Stimulated activated CD8-positive, alpha-beta memory T cell treated with anti-CD3 and anti-CD28 coated beads, Interleukin-15, amount 100 ng/mL, for 4 hours (primary cell): ENCODE results near the gene SLIT3.

Source experiments
- DNase-seq, 2 donors: peaks; one replicate each; pipeline ENCODE4 v3.0.0-alpha.2; 2020; ENCODE audit warnings: low read depth in 2 of 2

The SLIT3 gene

DNA sequence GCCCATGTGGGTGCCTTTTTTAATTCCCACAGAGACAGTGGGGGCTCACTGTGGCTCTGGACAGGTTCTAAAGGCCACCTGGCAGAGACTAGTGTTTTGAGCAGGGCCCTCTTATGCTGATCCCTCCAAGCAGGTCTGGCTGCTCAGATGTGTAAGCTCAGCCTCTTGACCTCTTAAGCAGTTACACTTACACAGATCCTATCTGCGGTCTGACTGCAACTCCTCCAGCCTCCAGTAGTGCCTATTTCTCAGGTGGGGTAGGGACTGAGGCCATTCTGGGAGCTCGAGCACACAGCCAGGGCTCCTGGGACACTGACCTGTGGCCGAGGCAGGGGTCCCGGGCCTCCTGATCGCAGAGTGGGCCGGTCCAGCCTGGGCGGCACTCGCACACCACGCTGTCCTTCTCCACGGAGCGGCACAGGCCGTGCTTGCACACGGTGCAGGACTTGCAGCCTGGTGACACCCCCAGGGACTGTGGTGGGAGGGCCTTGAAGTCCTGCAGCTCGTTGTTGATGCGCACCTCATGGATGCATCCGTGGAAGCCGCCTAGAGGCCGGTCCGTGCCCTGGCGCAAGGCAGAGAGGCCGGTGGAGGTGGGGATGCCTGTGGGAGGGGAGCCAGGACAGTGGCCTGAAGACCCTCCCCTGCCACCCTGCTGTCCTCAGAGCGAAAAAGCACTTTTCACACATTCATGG, 629.9 kb downstream of the SLIT3 start:
- no peak for DNase-seq

DNA sequence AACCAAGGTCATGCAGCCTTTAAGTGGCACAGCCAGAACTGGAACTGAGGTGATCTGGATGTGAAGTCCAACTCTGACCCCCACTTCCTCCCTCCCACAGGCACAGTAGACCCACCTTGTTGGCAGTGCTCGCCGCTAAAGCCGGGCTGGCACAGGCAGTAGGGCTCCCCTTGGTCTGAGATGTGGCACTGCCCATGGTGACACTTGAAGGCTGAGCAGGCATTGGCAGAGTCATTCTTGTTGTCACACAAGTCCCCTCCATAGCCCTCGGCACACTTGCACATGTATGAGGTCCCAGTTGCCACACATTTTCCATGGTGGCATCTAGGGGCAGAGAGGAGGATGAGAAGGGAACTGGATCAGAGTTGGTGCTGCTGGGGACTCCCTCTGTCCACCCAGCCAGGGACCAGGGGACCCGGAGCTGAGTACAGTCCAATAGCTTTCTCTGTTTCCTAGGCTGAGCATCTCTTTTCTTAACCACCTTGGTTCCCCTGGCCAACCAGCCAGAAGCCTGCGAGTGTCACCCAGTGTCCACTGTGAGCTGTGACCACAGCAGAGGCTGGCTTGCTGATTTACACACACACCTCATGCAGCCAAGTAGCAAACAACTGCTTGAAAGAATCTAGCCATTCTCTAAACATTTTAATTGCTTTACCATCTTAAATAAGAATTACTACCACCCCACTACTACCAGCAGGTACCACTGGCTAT, 631.1 kb downstream of the SLIT3 start:
- no peak for DNase-seq

DNA sequence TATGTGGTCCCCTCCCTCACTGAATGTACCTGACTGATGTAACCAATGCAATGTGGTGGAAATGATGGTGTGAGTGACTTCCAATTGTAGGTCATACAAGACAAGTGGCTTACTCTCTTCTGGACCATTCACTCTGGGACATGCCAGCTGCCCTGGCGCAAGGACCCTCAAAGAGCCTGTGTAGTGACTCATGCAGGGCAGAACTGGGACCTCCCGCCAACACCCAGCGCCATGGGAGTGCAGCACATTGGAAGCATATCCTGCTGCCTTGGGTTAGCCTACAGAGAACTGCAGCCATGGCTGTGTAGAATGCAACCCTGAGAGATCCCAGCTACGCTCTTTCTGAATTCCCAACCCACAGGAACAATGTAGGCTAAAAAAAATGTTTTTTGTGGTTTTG, 631.8 kb downstream of the SLIT3 start:
- no peak for DNase-seq

DNA sequence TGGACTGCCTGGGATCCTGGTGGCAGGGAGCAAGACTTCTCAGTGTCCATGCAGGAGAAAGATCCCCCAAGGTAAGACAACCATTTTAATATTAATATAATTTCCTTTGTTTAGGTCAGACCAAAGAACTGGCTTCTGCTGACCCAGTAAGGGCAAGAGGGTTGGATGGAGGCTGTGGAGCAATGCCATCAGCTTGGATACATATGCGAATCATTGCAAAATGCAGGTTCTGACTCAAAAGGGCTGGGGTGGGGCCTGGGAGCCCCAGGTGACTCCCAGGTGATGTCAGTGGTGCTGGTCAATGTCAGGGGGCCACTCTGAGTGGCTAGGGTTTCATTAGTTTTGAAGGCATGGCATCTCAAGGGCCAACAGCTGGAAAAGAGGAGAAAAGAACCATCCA, 632.9 kb downstream of the SLIT3 start:
- no peak for DNase-seq

DNA sequence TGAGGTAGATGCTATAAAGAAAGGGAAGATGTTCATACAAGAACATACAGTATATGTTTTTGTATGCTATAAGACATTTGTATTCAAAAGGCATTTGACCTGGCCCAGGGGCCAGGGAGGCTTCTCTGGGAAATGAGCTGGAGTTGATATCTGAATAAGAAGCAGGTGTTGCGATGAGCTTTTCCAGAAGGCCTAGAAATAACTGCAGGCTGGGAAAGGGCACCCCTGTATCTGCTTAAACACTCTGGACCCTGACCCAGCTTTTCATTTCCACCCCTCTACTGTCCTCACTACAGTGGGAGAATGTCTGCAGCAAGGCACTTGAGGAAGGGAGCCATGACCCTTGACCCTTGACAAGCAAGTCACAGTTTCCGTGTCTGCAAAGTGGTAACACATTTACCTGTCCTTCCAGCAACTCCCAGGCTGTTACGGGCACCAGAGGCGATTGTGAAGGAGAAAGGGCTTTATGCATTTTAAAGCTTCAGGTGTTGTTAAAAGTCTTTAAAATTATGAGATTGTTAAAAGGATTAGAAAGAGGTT, 633.6 kb downstream of the SLIT3 start:
- DNase-seq = no peak

DNA sequence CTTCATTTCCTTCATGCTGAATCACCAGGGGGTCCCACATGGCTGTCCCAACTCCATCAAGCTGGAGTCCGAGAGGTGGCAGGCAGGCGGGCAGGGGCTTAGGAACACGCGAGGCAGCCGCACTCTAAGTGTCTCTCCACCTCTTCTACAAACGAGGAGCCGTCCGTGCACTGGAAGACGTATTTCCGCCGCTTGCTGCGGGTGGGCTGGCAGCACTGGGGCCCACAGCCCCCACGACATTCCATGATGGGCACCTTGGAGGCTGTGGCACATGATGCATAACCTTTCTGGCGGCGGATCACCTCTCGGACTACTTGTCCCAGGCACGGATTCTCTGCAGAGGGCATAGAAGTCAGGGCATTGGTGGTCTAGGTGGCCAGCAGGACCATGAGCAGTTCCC, 634.6 kb downstream of the SLIT3 start:
- no peak for DNase-seq

DNA sequence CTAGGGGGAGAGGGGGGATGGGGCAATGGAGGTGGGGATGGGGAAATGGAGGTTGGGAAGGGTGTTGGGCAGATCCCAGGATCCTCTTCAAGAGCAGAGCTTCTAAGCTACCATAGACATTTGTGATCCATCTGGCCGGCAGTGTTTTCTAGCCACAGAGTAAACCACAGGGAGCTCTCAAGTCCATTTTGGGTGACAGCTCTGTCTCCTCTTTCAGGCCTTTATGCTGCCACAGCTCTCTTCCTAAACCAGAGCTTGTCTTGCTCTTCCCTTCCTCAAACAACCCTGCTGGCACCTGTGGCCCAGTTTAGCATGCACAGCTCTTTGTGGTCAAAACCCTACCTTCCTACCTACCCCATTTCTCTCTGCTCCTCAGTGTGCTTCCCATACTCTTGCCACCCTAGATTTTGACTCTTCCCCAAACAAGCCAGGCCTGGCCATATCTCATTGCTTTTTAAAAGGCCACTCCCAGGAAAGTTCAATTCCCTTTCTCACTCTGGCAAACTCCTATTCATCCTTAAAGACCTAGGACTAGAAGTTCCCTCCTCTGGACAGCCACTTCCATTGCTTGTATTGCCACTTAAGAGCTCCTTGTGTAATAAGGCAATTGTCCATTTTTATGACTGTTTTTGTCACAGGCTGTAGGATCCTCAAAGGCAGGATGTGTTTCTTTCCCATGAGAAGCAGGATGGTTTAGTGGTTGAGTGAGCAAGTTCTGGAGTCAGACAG, 637.5 kb downstream of the SLIT3 start:
- no peak for DNase-seq

DNA sequence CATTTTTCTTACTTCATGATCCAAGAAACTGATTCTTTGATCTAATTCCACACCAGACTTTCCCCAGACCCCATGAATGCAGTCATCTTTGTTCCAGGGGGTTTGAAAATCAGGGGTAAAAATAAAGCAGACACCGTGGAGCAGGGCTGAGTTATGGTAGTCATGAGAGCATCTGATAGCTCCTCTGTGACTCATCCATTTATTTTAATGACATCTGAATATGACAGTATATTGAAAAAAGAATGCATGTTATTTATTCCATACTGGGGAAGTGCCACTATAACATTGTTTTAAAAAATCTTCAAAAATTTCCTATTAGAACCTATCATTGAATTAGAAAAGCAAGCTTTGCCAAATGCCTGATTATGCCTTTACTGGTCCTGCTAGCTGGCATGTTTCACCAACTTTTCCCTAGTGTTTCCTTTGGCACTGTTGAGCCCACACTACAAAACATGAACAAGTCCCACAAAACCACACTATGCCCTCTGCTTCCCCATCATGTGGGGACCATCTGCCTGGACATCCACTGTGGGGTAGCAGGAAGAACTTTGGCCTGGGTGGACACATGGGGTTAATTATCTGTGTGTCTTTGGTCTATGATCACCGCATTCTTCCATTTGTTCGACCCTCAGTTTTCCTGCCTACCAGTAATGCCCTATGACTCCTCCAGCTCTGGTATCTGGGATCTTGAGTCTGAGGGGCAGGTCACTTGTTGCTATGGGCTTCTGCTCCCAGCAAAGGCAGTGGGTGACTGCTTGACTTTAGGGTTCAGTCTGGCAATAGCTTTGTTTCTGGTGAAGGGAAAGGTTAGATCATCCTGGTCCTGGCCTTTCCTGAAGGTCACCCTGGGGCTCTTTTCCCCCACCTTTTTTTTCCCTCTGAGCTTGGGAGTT, 639.1 kb downstream of the SLIT3 start:
- DNase-seq = no peak

DNA sequence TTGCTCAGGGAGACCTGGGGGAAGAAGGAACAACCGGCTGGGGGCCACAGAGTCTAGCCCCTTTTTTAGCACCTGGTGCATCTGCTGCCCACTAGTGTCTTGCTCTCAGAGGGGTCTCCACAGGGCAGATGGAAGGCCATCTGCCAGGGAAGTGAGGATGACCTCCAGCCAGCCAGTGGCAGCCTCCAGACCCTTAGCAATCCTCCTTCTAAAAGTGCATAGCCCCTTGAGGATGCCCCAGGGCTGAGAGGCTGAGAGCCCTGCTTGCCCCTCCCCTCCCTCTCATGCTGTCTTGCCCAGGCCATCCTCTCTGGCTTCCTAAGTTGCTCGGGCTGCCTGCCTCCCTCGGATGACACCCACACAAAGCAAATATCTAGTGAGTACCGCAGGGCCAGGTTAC, 640.2 kb downstream of the SLIT3 start:
- DNase-seq = no peak

DNA sequence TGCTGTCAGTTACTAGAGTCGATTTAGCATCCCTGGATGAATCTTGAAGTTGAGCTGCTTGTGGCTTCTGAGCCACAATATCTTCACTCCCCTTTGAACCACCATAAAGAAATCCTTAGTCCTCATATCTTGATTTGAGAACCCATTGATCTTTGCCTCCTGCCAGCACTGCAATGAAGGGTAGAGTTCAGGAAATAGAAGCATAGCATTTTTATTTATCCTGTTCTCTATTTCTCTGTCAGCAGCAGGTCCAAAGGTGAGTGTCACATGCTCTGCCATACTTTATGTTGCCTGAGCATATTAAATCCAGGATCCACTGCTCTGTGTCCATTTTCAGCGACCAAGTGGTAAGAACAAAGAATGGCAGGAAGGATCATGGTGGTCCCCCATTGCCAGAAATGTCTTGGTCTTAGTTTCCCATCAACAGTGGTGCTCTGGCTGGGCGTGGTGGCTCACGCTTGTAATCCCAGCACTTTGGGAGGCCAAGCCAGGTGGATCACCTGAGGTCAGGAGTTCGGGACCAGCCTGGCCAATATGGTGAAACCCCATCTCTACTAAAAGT, 641.6 kb downstream of the SLIT3 start:
- DNase-seq = no peak

DNA sequence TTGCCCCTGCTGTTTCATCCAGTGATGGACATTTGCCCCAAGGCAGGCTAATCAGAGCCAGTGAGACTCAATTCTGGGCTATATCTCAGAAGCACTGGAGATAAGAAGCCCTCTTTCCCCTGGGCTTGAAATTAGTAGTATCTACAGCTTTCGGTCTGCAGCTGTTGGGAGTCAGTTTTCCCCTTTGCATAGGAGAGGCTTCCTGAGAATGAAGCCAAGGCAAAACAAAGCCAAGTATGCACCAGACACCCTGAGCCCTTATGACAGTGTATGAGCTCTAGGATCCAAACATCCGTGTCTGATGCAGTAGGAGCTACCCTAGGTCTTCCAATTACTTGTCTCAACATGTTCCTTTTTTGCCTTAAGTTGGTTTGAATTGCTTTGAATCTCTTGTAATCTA, 642.5 kb downstream of the SLIT3 start:
- no peak for DNase-seq

DNA sequence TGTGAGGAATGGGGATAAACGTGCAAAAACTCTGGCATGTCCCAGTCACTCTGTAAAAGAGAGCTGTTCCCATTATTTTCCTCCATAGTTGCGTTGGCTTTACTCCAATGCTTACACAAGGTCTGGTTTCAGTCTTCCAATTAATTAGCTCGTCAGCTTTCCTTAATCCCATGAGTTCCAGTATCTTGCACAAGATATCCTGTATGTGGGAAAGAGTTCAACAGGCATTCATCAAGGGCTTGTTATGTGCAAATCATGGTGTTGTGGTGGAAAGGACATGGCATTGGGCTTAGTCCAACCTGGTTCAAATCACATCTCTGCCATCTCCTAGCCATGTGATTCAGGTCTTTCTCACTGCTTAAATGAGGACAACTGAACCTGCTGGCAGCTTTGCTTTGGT, 644.3 kb downstream of the SLIT3 start:
- no peak for DNase-seq

DNA sequence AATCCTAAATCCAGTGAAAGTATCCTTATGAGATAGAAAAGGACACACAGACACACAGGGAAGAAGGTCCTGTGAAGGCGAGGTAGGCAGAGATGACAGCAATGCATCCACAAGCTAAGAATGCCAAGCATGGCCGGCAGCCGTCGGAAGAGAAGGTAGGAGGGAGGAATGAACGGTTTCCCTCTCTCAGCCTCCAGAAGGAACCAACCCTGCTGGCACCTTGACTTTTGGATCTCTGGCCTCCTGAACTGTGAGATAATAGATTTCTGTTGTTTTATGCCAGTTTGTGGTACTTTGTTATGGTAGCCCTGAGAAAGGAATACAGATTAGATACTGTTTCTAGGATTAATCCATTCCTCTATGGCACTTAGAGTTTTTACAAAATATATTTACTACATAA, 645.6 kb downstream of the SLIT3 start:
- DNase-seq = no peak

DNA sequence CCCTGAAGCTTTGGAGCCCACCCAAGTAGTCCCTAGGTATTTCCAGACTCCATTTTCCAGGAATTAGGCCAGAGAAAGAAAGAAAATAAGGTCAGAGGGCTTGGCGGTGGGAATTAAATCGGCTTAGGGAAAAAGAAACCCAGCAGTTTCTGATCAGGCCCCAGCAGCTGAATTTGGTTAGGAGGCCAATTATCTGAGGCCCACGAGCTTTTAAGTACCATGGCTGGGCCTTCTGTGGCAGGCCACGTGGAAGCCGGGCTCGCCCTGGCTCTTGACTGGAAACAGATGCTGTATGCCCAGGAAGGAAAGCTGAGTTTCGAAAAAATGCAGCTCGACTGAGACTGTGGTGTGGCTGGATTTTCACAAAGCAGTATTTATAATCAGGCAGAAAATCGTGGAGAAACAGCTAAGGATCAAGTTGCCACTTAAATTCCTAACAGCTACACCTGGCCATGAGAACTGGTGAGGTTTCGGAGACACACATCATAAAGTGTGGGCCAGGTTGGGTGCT, 646.7 kb downstream of the SLIT3 start:
- DNase-seq = no peak

DNA sequence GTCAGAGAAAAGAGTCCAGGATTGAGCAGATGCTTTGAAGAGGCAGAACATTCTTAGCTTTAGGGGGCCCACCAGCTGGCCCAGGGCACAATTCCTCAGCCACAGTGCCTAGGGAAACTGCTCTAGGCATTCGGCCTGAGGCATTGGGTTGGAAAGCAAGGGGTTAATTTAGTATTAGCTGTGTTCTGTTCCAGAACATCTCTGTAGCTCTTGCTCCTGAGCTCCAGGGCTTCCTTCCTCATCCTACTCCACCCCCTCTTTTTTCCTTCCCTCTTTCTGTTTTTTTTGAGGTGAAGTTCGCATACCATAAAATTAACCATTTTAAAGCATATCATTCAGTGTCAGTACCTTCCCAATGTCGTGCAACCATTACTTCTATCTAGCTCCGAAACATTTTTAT, 647.3 kb downstream of the SLIT3 start:
- no peak for DNase-seq

DNA sequence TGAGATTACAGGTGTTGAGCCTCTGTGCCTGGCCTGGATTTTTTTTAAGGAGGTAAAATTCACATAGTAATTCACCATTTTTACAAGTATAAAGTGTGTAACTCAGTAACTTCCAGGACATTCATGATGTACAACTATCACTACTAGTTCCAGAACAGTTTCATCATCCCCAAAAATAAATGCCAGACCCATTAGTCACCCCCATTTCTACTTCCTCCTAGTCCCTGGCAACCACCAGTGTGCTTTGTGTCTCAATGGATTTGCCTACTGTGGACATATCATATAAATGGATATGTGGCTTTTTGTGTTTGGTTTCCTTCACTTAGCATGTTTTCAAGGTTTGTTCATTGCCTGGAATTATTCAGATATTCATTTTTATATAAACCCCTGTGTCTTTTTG, 649.3 kb downstream of the SLIT3 start:
- DNase-seq = no peak

DNA sequence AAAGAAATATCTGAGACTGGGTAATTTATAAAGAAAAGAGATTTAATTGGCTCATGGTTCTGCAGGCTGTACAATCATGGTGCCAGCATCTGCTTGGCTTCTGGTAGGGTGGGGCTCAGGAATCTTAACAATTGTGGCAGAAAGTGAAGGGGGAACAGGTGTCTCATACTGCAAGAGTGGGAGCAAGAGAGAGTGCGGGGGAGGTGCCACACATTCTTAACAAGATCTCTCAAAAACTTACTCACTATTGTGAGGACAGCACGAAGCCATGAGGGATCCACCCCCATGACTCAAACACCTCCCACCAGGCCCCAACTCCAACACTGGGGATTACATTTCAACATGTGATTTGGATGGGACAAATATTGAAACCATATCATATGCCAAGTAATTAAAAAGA, 651.6 kb downstream of the SLIT3 start:
- no peak for DNase-seq

DNA sequence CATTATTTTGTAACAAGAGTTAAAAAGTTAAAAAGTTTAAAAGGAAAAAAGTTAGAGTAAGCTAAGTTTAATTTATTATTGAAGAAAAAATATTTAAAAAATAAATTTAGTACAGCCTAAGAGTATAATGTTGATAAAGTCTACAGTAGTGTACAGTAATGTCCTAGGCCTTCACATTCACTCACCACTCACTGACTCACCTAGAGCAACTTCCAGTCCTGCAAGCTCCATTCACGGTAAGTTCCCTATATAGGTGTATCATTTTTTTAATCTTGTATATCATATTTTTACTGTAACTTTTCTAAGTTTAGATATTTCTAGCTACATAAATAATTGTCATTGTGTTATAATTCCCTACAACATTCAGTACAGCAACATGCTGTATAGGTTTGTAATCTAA, 652.4 kb downstream of the SLIT3 start:
- DNase-seq = no peak

DNA sequence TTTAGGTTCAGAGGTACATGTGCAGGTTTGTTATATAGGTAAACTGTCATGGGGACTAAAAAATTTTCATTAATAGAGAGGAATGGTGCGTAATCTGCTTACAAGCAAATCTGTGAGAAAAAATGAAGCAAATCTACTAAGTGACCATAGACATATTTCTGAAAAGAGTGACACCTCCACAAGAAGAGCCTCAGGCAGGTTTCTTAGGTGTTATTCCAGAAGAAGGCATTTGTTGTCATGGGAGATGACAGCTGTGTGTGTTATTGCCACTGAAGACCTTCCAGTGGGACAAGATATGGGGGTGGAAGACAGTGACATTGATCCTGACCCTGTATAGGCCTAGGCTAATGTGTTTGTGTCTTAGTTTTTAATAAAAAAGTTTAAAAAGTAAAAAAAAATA, 652.9 kb downstream of the SLIT3 start:
- DNase-seq = no peak

DNA sequence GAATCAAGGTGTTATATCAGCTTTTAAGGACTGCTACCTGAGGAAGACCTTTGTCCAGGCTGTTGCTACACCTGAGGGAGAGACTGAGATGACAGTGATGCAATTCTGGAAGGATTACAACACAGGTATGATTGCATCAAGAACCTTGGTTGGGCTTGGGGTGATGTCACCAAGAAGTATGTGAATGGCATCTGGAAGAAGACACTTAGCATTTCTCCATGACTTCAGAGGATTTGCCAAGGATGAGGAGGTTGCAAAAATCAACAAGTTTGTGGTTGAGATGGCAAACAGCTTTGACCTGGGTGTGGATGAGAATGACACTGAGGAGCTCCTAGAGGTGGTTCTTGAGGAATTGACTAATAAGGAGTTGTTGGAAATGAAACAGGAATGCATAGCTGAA, 653.9 kb downstream of the SLIT3 start:
- no peak for DNase-seq

DNA sequence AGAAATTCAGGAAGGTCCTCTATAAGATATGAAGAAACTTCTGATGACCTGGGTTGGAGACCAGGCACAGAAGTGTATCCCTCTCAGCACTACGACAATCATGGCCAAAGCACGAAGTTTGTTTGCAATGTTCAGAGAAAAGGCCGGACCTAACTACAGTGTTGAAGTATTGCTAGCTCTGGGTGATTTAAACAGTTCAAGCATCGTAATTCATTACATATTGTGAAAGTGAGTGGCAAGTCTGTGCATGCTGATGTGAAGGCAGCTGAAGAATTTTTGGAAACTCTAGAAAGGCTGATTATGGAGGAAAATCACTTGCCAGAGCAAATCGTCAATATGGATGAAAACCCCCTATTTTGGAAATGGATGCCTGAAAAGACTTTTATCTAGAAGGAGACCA, 654.6 kb downstream of the SLIT3 start:
- no peak for DNase-seq
